Stimulated activated CD8-positive, alpha-beta memory T cell treated with anti-CD3 and anti-CD28 coated beads, Interleukin-15, amount 100 ng/mL, for 4 hours (primary cell): ENCODE results near the gene MAPK8IP1.

Source experiments
- DNase-seq, 2 donors: peaks; one replicate each; pipeline ENCODE4 v3.0.0-alpha.2; 2020; ENCODE audit warnings: low read depth in 2 of 2

MAPK8IP1 gene

GRCh38 chr11:45942381-45942780, 56.9 kb downstream of the MAPK8IP1 start:
- DNase-seq: no peak

GRCh38 chr11:45945397-45945999, 60.0 kb downstream of the MAPK8IP1 start:
- DNase-seq: no peak

GRCh38 chr11:45947885-45948284, 62.4 kb downstream of the MAPK8IP1 start:
- DNase-seq: no peak

GRCh38 chr11:45948356-45948755, 62.9 kb downstream of the MAPK8IP1 start:
- no peak for DNase-seq

- DNase-seq: no peak
Observed at GRCh38 chr11:45949992-45950407, 64.5 kb downstream of the MAPK8IP1 start.
